Gastrocnemius medialis (tissue), 4 donors: ENCODE measurements around the gene TRIP12. TPM values are rescaled to one million over a fixed set of nuclear protein-coding genes. Genes with fewer than 3 reads are reported as not detected.

ENCODE experiments used
- ATAC-seq, 2 donors: fragments of 150-250 bp; one replicate each; pipeline ENCODE4 v1.9.1; 2016
- DNase-seq, 2 donors: peaks; one replicate each; pipeline ENCODE4 v3.0.0-alpha.2; 2019
- H3K27ac ChIP-seq, 4 donors: fragments of 200-600 bp; sonication (generic); 1 replicate in 1 of 4; 2 replicates in 3 of 4; pipeline ENCODE4 v1.5.1; 2016 to 2018; ENCODE audit warnings: mild to moderate bottlenecking in 2 of 4, moderate library complexity in 1 of 4
- H3K27me3 ChIP-seq, 3 donors: fragments of 200-600 bp; sonication (generic) in 2 of 3; 1 replicate in 1 of 3; 2 replicates in 2 of 3; pipeline versions ENCODE4 v1.5.1 to v1.6.0; 2016 to 2019; ENCODE audit warnings: mild to moderate bottlenecking in 1 of 3, moderate library complexity in 1 of 3
- H3K36me3 ChIP-seq, 2 donors: fragments of 200-600 bp; sonication (generic) in 1 of 2; one replicate each; pipeline ENCODE4 v1.5.1; 2017 to 2018
- H3K4me1 ChIP-seq, 2 donors: fragments of 200-600 bp; sonication (generic) in 1 of 2; one replicate each; pipeline ENCODE4 v1.5.1; 2016 to 2017; ENCODE audit warnings: mild to moderate bottlenecking in 2 of 2
- H3K4me3 ChIP-seq, 4 donors: fragments of 200-600 bp; sonication (generic) in 3 of 4; 1 replicate in 1 of 4; 2 replicates in 3 of 4; pipeline ENCODE4 v1.5.1; 2016 to 2019; ENCODE audit warnings: mild to moderate bottlenecking in 2 of 4
- H3K9me3 ChIP-seq, 3 donors: fragments of 200-600 bp; sonication (generic) in 2 of 3; 1 replicate in 1 of 3; 2 replicates in 2 of 3; pipeline ENCODE4 v1.5.1; 2016 to 2019
- POLR2A ChIP-seq, 2 donors: fragments of 450-650 bp; IDR thresholded peaks; one replicate each; pipeline ENCODE4 v1.6.1; 2017; ENCODE audit warnings: antibody characterized with exemption in 2 of 2, mild to moderate bottlenecking in 2 of 2, moderate library complexity in 2 of 2
- in situ Hi-C, 4 donors: fragments of 200-750 bp; cut with MboI; loops; one replicate each; pipeline versions ENCODE4 v1.15.0 to v1.8.0; 2017; ENCODE audit warnings: low sequenced_read_pairs in 4 of 4
- intact Hi-C: fragments of 100-400 bp; cut with DNase I; formaldehyde crosslinking; loops from one replicate; pipeline ENCODE4 v1.15.1; 2023; ENCODE audit warnings: low total_unique reads
- total RNA-seq, 4 donors: library from RNA; depleted of rRNA; stranded (reverse); fragments of >200 nt; gene quantifications; one replicate each; pipeline versions ENCODE4 v1.1.0 to v1.2.3, GENCODE V29; 2016
- TF ChIP-seq, protein P1 (sequence below), 5 experiments: fragments of 450-650 bp in 3 of 5; fragments of 200-600 bp in 2 of 5; sonication (generic) in 2 of 5; IDR thresholded peaks in 4 of 5; conservative IDR thresholded peaks in 1 of 5; 1 replicate in 4 of 5; 2 replicates in 1 of 5; pipeline ENCODE4 v1.5.1; 2016 to 2019; ENCODE audit warnings: antibody characterized with exemption in 5 of 5, mild to moderate bottlenecking in 3 of 5, moderate library complexity in 3 of 5

TRIP12 gene
- total RNA-seq, 4 donors from 2014 or later, result 122 to 152 (median 141) TPM

- in situ Hi-C loops, result no loop called here
- no peak for DNase-seq
- Histone ChIP-seq H3K27ac (no peak overlapping the region), H3K27me3 (no peaks in the 10 kb centered on the region), H3K4me1 (no peaks in the 10 kb centered on the region), H3K36me3 (no peaks in the 10 kb centered on the region), H3K9me3 (no peaks in the 10 kb centered on the region), H3K4me3 (no peak overlapping the region)
- ATAC-seq, result no peak
- intact Hi-C loops, result no loop called here
- TF ChIP-seq, protein P1, sequence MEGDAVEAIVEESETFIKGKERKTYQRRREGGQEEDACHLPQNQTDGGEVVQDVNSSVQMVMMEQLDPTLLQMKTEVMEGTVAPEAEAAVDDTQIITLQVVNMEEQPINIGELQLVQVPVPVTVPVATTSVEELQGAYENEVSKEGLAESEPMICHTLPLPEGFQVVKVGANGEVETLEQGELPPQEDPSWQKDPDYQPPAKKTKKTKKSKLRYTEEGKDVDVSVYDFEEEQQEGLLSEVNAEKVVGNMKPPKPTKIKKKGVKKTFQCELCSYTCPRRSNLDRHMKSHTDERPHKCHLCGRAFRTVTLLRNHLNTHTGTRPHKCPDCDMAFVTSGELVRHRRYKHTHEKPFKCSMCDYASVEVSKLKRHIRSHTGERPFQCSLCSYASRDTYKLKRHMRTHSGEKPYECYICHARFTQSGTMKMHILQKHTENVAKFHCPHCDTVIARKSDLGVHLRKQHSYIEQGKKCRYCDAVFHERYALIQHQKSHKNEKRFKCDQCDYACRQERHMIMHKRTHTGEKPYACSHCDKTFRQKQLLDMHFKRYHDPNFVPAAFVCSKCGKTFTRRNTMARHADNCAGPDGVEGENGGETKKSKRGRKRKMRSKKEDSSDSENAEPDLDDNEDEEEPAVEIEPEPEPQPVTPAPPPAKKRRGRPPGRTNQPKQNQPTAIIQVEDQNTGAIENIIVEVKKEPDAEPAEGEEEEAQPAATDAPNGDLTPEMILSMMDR (IDR thresholded peaks at IDR 0.05 in 4 of 5, conservative IDR thresholded peaks at IDR 0.05 in 1 of 5), result no peak
- TF ChIP-seq POLR2A (IDR thresholded peaks at IDR 0.05), result no peak
Observed at GRCh38 chr2:229956491-229956890, 34.7 kb upstream of the TRIP12 start.

- H3K36me3 ChIP-seq, result no peaks in the 10 kb centered on the region
- no peak overlapping the region for H3K27ac ChIP-seq
- no peak for DNase-seq
- in situ Hi-C loops (no loop called here), intact Hi-C loops (no loop called here)
- no peaks in the 10 kb centered on the region for H3K9me3 ChIP-seq
- TF ChIP-seq, protein P1 (IDR thresholded peaks at IDR 0.05 in 4 of 5, conservative IDR thresholded peaks at IDR 0.05 in 1 of 5), result no peak
- no peak for TF ChIP-seq POLR2A (IDR thresholded peaks at IDR 0.05)
- H3K4me1 ChIP-seq, result no peaks in the 10 kb centered on the region
- H3K27me3 ChIP-seq, result no peaks in the 10 kb centered on the region
- no peak for ATAC-seq
- H3K4me3 ChIP-seq, result no peak overlapping the region
Observed at GRCh38 chr2:229955663-229956062, 33.9 kb upstream of the TRIP12 start.

GRCh38 chr2:229952256-229952835 lies 30.5 kb upstream of the TRIP12 start:
- intact Hi-C loops (no loop called here), in situ Hi-C loops (no loop called here)
- H3K36me3 ChIP-seq, result no peaks in the 10 kb centered on the region
- H3K4me1 ChIP-seq, result no peaks in the 10 kb centered on the region
- DNase-seq (no peak), ATAC-seq (no peak)
- TF ChIP-seq, protein P1 (IDR thresholded peaks at IDR 0.05 in 4 of 5, conservative IDR thresholded peaks at IDR 0.05 in 1 of 5), result no peak
- no peak for TF ChIP-seq POLR2A (IDR thresholded peaks at IDR 0.05)
- no peaks in the 10 kb centered on the region for H3K27me3 ChIP-seq
- no peak overlapping the region for H3K27ac ChIP-seq
- no peak overlapping the region for H3K4me3 ChIP-seq
- no peaks in the 10 kb centered on the region for H3K9me3 ChIP-seq

DNA sequence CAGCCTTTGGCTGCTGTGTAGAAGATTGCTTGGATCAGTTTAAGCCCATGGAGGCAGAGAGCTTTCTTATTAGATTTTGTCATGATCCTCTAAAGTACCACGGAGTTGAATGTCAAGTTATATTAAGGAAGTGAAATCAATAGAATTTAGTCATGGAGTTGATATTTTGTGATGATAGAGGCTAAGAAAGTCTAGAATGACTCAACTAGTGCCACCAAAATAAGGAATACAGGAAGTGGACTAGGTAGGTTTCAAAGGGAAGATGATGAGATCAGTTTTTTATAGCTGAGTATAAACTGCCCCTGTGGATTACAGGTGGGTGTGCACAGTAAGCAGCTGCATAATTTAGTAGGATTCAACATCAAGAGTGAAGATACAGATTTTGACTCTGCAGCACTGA lies 25.7 kb upstream of the TRIP12 start:
- Histone ChIP-seq H3K27ac (no peak overlapping the region), H3K4me1 (no peaks in the 10 kb centered on the region), H3K27me3 (no peaks in the 10 kb centered on the region), H3K9me3 (no peaks in the 10 kb centered on the region), H3K4me3 (no peak overlapping the region), H3K36me3 (no peaks in the 10 kb centered on the region)
- TF ChIP-seq POLR2A (IDR thresholded peaks at IDR 0.05), result no peak
- TF ChIP-seq, protein P1 (IDR thresholded peaks at IDR 0.05 in 4 of 5, conservative IDR thresholded peaks at IDR 0.05 in 1 of 5), result no peak
- in situ Hi-C loops (no loop called here), intact Hi-C loops (no loop called here)
- DNase-seq (no peak), ATAC-seq (no peak)

DNA sequence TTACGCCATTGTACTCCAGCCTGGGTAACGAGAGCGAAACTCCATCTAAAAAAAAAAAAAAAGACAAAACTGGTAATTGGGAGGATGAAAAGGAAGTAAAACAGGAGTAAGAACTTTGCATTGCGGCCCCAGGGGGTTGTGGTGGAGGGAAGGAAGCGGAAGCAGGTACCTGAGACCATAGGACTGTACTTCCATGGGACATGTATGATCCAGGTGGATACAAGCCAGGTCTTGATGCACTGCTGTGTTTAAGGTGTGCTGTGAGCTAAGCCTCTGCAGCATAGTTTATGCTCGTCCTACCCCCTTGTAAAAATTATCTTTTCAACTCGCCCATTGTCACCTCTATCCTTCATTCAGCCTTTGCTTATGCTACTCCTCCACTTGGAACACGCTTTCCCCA lies 24.2 kb upstream of the TRIP12 start:
- H3K36me3 ChIP-seq, result no peaks in the 10 kb centered on the region
- in situ Hi-C loops (no loop called here), intact Hi-C loops (no loop called here)
- ATAC-seq, result no peak
- no peak for DNase-seq
- no peaks in the 10 kb centered on the region for H3K4me1 ChIP-seq
- no peak overlapping the region for H3K27ac ChIP-seq
- no peak for TF ChIP-seq POLR2A (IDR thresholded peaks at IDR 0.05)
- TF ChIP-seq, protein P1 (IDR thresholded peaks at IDR 0.05 in 4 of 5, conservative IDR thresholded peaks at IDR 0.05 in 1 of 5), result no peak
- no peak overlapping the region for H3K4me3 ChIP-seq
- H3K9me3 ChIP-seq, result no peaks in the 10 kb centered on the region
- H3K27me3 ChIP-seq, result no peaks in the 10 kb centered on the region
